A673 (cell line): ENCODE results near the gene ARHGEF39. TPM values are rescaled to one million over a fixed set of nuclear protein-coding genes. Genes with fewer than 3 reads are reported as not detected.

Experiments
- BruUV-seq: library from RNA; stranded (reverse); fragments of 400-500 nt; replicated peaks from 2 replicates; lab custom pipeline; 2021; lab: Mats Ljungman, UMichigan
- CTCF ChIA-PET: fragments of 300-600 bp; sonication (Branson Sonifier 250); formaldehyde crosslinking; loops from one replicate; lab custom pipeline; 2022; ENCODE audit warnings: antibody characterized with exemption; lab: Charles Lee
- POLR2A ChIA-PET: fragments of 300-600 bp; sonication (Branson Sonifier 250); formaldehyde crosslinking; loops from one replicate; lab custom pipeline; 2022; ENCODE audit warnings: antibody characterized with exemption; ENCODE audit not compliant: low non-redundant PET; lab: Charles Lee
- DNase-seq: peaks from one replicate; pipeline ENCODE4 v3.0.0-alpha.2; 2015; ENCODE audit warnings: low spot score
- H3K27ac ChIP-seq: fragments of 200-600 bp; sonication (generic); 2 replicates; pipeline ENCODE4 v1.5.1; 2016; ENCODE audit warnings: mixed run types, low read depth, mild to moderate bottlenecking, mixed read lengths, antibody characterized with exemption, low read length; ENCODE audit not compliant: poor library complexity, severe bottlenecking
- H3K27me3 ChIP-seq: fragments of 200-600 bp; sonication (generic); replicated peaks from 2 replicates; pipeline ENCODE4 v1.6.1; 2017; ENCODE audit warnings: mixed run types, low read depth, mild to moderate bottlenecking, mixed read lengths, antibody characterized with exemption, low read length; ENCODE audit not compliant: insufficient read depth, poor library complexity
- H3K36me3 ChIP-seq: fragments of 200-600 bp; sonication (generic); 2 replicates; pipeline ENCODE4 v1.6.1; 2016; ENCODE audit warnings: mixed run types, mild to moderate bottlenecking, mixed read lengths, antibody characterized with exemption, low read length; ENCODE audit not compliant: insufficient read depth, poor library complexity, severe bottlenecking
- H3K4me1 ChIP-seq: fragments of 200-600 bp; sonication (generic); 2 replicates; pipeline ENCODE4 v1.6.1; 2017; ENCODE audit warnings: mixed run types, mild to moderate bottlenecking, mixed read lengths, antibody characterized with exemption, low read length; ENCODE audit not compliant: insufficient read depth, poor library complexity, severe bottlenecking
- H3K4me3 ChIP-seq: fragments of 200-600 bp; sonication (generic); 2 replicates; pipeline ENCODE4 v1.5.1; 2016; ENCODE audit warnings: low read depth, mixed run types, mild to moderate bottlenecking, mixed read lengths, low read length; ENCODE audit not compliant: poor library complexity, severe bottlenecking
- H3K9me3 ChIP-seq: fragments of 200-600 bp; sonication (generic); 2 replicates; pipeline ENCODE4 v1.6.1; 2016; ENCODE audit warnings: mixed run types, low read depth, mild to moderate bottlenecking, mixed read lengths, antibody characterized with exemption, low read length; ENCODE audit not compliant: poor library complexity, severe bottlenecking
- EZH2 ChIP-seq: fragments of 200-600 bp; sonication (generic); IDR thresholded peaks from 2 replicates; pipeline ENCODE4 v1.6.1; 2017; ENCODE audit warnings: borderline replicate concordance, low read depth, mild to moderate bottlenecking, mixed read lengths, antibody characterized with exemption, low read length; ENCODE audit not compliant: poor library complexity, severe bottlenecking
- intact Hi-C: fragments of 100-400 bp; cut with micrococcal nuclease; formaldehyde crosslinking; loops from one replicate; pipeline ENCODE4 v1.10.0; 2022; ENCODE audit not compliant: unreplicated experiment
- total RNA-seq: library from RNA; stranded (reverse); gene quantifications from 2 replicates; pipeline ENCODE4 v1.2.3, GENCODE V29; 2021
- TF ChIP-seq, protein P1 (sequence below): fragments of 300-800, 200-600 bp; sonication (generic); conservative IDR thresholded peaks from 2 replicates; pipeline ENCODE4 v1.5.1; 2017; ENCODE audit warnings: low read depth, mild to moderate bottlenecking, antibody characterized with exemption, low read length, moderate library complexity, mixed read lengths

ARHGEF39 gene
- total RNA-seq, 1 experiment from 2014 or later, result 25.0 TPM

DNA sequence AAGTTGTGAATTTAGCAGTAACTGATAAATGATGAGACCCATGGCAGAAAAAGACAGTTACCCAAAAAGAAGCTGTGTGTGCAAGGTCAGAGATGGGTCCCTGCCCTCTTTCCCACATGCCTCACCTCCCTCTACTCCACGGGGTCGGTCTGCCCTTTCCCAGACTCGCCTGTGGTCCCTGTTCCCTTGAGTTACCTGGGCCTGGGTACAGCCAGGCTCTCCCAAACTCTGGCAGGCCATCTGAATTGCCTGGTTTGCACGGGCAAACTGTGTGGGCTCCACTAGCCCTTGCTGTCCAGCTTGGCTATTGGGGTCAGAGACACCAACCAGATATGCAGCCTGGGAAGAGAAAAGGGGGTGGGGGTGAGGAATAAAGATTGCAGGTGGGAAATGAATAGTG is 43.2 kb upstream of the ARHGEF39 start:
- intact Hi-C loops, result no loop called here
- Histone ChIP-seq H3K4me1 (no peaks in the 10 kb centered on the region), H3K27me3 (no peaks in the 10 kb centered on the region), H3K36me3 (peaks cover 88% of the 10 kb centered on the region), H3K4me3 (no peak overlapping the region), H3K27ac (no peak overlapping the region), H3K9me3 (no peaks in the 10 kb centered on the region)
- CTCF ChIA-PET, result no interaction called here
- POLR2A ChIA-PET, result no interaction called here
- TF ChIP-seq, protein P1, sequence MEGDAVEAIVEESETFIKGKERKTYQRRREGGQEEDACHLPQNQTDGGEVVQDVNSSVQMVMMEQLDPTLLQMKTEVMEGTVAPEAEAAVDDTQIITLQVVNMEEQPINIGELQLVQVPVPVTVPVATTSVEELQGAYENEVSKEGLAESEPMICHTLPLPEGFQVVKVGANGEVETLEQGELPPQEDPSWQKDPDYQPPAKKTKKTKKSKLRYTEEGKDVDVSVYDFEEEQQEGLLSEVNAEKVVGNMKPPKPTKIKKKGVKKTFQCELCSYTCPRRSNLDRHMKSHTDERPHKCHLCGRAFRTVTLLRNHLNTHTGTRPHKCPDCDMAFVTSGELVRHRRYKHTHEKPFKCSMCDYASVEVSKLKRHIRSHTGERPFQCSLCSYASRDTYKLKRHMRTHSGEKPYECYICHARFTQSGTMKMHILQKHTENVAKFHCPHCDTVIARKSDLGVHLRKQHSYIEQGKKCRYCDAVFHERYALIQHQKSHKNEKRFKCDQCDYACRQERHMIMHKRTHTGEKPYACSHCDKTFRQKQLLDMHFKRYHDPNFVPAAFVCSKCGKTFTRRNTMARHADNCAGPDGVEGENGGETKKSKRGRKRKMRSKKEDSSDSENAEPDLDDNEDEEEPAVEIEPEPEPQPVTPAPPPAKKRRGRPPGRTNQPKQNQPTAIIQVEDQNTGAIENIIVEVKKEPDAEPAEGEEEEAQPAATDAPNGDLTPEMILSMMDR, result no peak
- TF ChIP-seq EZH2, result no peak
- DNase-seq, result no peak
- BruUV-seq, result no TSS peak

DNA sequence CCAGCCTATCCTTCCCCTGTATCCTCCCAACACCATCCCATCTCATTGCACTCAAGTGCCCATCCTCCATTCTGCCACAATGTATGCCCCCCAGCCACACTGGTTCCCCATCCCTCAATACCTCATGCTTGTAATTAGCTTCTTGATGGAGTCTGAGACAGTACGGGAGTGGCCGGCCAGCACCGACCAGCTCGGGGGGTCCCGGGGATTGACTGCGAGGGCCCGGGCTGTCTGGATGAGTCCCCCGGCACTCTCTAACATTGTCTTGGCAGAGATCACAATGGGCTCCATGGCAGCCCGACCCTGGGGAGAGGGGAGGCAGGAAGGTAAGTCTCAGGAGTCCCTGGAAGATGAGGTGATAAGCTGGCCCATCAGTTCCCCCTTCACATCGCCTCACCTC is 42.0 kb upstream of the ARHGEF39 start:
- ChIA-PET POLR2A (no interaction called here), CTCF (interaction anchor here (0.9 kb wide), 1 partner anchor 9 kb away, joined by 3 read pairs; no protein-coding TSS in a partner anchor)
- peaks cover 92% of the 10 kb centered on the region for H3K36me3 ChIP-seq
- TF ChIP-seq, protein P1, result no peak
- TF ChIP-seq EZH2, result no peak
- no peaks in the 10 kb centered on the region for H3K4me1 ChIP-seq
- BruUV-seq, result no TSS peak
- no peaks in the 10 kb centered on the region for H3K9me3 ChIP-seq
- no peaks in the 10 kb centered on the region for H3K27me3 ChIP-seq
- no peak overlapping the region for H3K27ac ChIP-seq
- no peak for DNase-seq
- H3K4me3 ChIP-seq, result no peak overlapping the region
- intact Hi-C loops, result no loop called here

DNA sequence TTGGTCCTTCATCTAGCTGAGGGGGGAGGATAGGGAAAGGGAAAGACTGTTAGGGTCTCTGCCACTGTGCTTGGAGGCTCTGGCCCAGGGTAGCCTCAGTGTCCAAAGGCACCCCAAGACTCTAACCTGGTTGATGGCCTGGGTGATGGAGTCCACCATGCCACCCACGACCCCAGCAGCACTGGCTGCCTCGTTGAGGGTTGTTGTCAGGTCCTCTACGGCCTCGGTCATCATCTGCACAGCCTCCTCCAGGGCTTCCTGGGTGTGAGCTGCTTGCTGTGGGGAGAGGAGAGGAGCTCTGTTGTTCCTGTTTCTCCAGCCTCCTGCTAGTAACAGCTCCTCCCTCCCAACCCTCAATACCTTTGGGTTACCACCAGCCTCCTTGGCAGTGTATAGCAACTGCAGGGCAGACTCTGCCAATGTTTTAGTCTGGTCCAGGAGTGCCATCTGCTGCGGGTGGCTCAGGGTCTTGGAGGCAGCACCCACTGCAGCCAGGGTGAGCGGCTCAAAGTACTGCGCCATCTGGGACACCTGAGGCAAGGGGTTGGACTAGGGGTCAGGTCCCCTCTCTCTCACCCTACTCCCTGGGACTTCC is 40.9 kb upstream of the ARHGEF39 start:
- Histone ChIP-seq H3K4me3 (no peak overlapping the region), H3K27me3 (no peaks in the 10 kb centered on the region), H3K4me1 (no peaks in the 10 kb centered on the region), H3K27ac (no peak overlapping the region), H3K36me3 (peaks cover 92% of the 10 kb centered on the region), H3K9me3 (no peaks in the 10 kb centered on the region)
- TF ChIP-seq EZH2, result no peak
- ChIA-PET POLR2A (no interaction called here), CTCF (interaction anchor here (0.9 kb wide), 1 partner anchor 8 kb away, joined by 3 read pairs; no protein-coding TSS in a partner anchor)
- intact Hi-C loops, result no loop called here
- TSS peak; percentile 64 for BruUV-seq
- DNase-seq, result no peak

DNA sequence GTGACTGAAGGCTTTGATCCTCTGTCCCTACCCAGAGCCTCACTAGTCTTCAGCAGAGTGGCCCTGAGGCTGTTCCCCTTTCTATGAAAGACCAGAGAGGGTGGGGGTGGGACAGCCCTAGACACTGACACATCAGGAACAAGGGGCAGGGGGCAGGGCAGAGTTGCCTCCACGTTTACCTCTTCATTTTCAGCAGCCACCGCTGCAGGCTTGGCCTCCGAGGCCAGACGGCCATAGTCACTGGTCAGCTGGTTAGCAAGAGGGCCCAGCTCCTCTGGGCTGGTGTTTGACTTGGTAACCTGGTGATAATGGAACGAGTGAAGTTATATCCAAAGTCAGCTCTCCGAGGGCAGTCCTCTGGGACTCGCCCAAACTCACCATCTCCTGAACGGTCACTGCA is 40.4 kb upstream of the ARHGEF39 start:
- no peaks in the 10 kb centered on the region for H3K4me1 ChIP-seq
- H3K4me3 ChIP-seq, result no peak overlapping the region
- ChIA-PET CTCF (no interaction called here), POLR2A (no interaction called here)
- H3K27ac ChIP-seq, result no peak overlapping the region
- peaks cover 92% of the 10 kb centered on the region for H3K36me3 ChIP-seq
- no peaks in the 10 kb centered on the region for H3K9me3 ChIP-seq
- DNase-seq, result no peak
- BruUV-seq, result no TSS peak
- no peaks in the 10 kb centered on the region for H3K27me3 ChIP-seq
- TF ChIP-seq EZH2, result no peak
- TF ChIP-seq, protein P1, result no peak
- intact Hi-C loops, result no loop called here
